Mesothelial cell of epicardium (in vitro differentiated cells): Measurements from ENCODE around the gene PTPN18. TPM values are rescaled to one million over a fixed set of nuclear protein-coding genes. Genes with fewer than 3 reads are reported as not detected.
"Not testable (repeated sequence)": the region's sequence is repeated elsewhere in the genome, so short reads cannot be mapped to it uniquely, and the experiment has no call there.

ENCODE experiments used
- DNase-seq, 2 experiments: peaks; one replicate each; pipeline ENCODE4 v3.0.0; 2021; ENCODE audit warnings: low spot score in 2 of 2; ENCODE audit not compliant: unreplicated experiment in 2 of 2
- H3K27ac Mint-ChIP-seq: 2 replicates; pipeline ENCODE4 v1.8.0; 2021; ENCODE audit warnings: mixed read lengths
- H3K27me3 Mint-ChIP-seq: 2 replicates; pipeline ENCODE4 v1.8.0; 2021; ENCODE audit warnings: low read depth, mixed read lengths
- H3K36me3 Mint-ChIP-seq: 2 replicates; pipeline ENCODE4 v1.8.0; 2021; ENCODE audit warnings: mixed read lengths
- H3K4me1 Mint-ChIP-seq: 2 replicates; pipeline ENCODE4 v1.8.0; 2021; ENCODE audit warnings: mixed read lengths
- H3K4me3 Mint-ChIP-seq: 2 replicates; pipeline ENCODE4 v1.8.0; 2021; ENCODE audit warnings: mild to moderate bottlenecking, moderate library complexity, mixed read lengths
- H3K9me3 Mint-ChIP-seq: 2 replicates; pipeline ENCODE4 v1.8.0; 2021; ENCODE audit warnings: mixed read lengths
- CTCF ChIP-seq: fragments of 200-600 bp; sonication (generic); IDR thresholded peaks from one replicate; pipeline ENCODE4 v1.5.0; 2021; ENCODE audit warnings: antibody characterized with exemption; ENCODE audit not compliant: unreplicated experiment
- total RNA-seq: library from RNA; stranded (reverse); gene quantifications from 3 replicates; pipeline ENCODE4 v1.2.1, GENCODE V29; 2021

Gene PTPN18
- total RNA-seq, 1 donor from 2014 or later = 20.1 TPM

- peak; percentile 80 for TF ChIP-seq CTCF
- peak; percentile 69 to 88 for DNase-seq
- H3K9me3 Mint-ChIP-seq = peaks cover 3% of the 10 kb centered on the region
- H3K36me3 Mint-ChIP-seq = no peaks in the 10 kb centered on the region
- peak overlapping the region; percentile 55 for H3K27ac Mint-ChIP-seq
- H3K27me3 Mint-ChIP-seq = peaks cover 24% of the 10 kb centered on the region
- peaks cover 25% of the 10 kb centered on the region for H3K4me1 Mint-ChIP-seq
- peak overlapping the region; percentile 57 for H3K4me3 Mint-ChIP-seq
Observed at GRCh38 chr2:130332271-130333073, 23.4 kb upstream of the PTPN18 start.

- DNase-seq, H3K27ac Mint-ChIP-seq, H3K4me3 Mint-ChIP-seq, H3K9me3 Mint-ChIP-seq, H3K36me3 Mint-ChIP-seq: not testable (repeated sequence)
- H3K27me3 Mint-ChIP-seq = peaks cover 24% of the 10 kb centered on the region
- H3K4me1 Mint-ChIP-seq = peaks cover 25% of the 10 kb centered on the region
Observed at GRCh38 chr2:130333253-130333652, 22.6 kb upstream of the PTPN18 start.

- no peak for TF ChIP-seq CTCF
- H3K4me3 Mint-ChIP-seq = no peak overlapping the region
- H3K9me3 Mint-ChIP-seq = peaks cover 3% of the 10 kb centered on the region
- peaks cover 18% of the 10 kb centered on the region for H3K4me1 Mint-ChIP-seq
- no peak overlapping the region for H3K27ac Mint-ChIP-seq
- H3K36me3 Mint-ChIP-seq = peaks cover 3% of the 10 kb centered on the region
- no peak for DNase-seq
- peaks cover 24% of the 10 kb centered on the region for H3K27me3 Mint-ChIP-seq
Observed at GRCh38 chr2:130334026-130334425, 21.8 kb upstream of the PTPN18 start.

- peaks cover 18% of the 10 kb centered on the region for H3K4me1 Mint-ChIP-seq
- H3K27ac Mint-ChIP-seq = no peak overlapping the region
- H3K27me3 Mint-ChIP-seq = peaks cover 19% of the 10 kb centered on the region
- DNase-seq = no peak
- peaks cover 3% of the 10 kb centered on the region for H3K9me3 Mint-ChIP-seq
- H3K4me3 Mint-ChIP-seq = no peak overlapping the region
- peaks cover 12% of the 10 kb centered on the region for H3K36me3 Mint-ChIP-seq
- TF ChIP-seq CTCF = no peak
Observed at GRCh38 chr2:130335226-130335625, 20.6 kb upstream of the PTPN18 start.

GRCh38 chr2:130336150-130336876 is 19.5 kb upstream of the PTPN18 start:
- H3K4me1 Mint-ChIP-seq = peaks cover 22% of the 10 kb centered on the region
- H3K27ac Mint-ChIP-seq = peak overlapping the region; percentile 95
- no peak for DNase-seq
- peak overlapping the region; percentile 81 for H3K4me3 Mint-ChIP-seq
- H3K36me3 Mint-ChIP-seq = peaks cover 15% of the 10 kb centered on the region
- H3K27me3 Mint-ChIP-seq = peaks cover 11% of the 10 kb centered on the region
- peaks cover 3% of the 10 kb centered on the region for H3K9me3 Mint-ChIP-seq
- no peak for TF ChIP-seq CTCF
